GM18498 (cell line): Measurements from ENCODE around the gene GRAP.
"Not testable (repeated sequence)": the region's sequence is repeated elsewhere in the genome, so short reads cannot be mapped to it uniquely, and the experiment has no call there.

Experiments used
- ATAC-seq: cut with Tn5 transposase; IDR thresholded peaks from one replicate; pipeline ENCODE4 v1.9.1; 2021; ENCODE audit warnings: mild to moderate bottlenecking, moderate library complexity; ENCODE audit not compliant: unreplicated experiment

GRAP gene

DNA sequence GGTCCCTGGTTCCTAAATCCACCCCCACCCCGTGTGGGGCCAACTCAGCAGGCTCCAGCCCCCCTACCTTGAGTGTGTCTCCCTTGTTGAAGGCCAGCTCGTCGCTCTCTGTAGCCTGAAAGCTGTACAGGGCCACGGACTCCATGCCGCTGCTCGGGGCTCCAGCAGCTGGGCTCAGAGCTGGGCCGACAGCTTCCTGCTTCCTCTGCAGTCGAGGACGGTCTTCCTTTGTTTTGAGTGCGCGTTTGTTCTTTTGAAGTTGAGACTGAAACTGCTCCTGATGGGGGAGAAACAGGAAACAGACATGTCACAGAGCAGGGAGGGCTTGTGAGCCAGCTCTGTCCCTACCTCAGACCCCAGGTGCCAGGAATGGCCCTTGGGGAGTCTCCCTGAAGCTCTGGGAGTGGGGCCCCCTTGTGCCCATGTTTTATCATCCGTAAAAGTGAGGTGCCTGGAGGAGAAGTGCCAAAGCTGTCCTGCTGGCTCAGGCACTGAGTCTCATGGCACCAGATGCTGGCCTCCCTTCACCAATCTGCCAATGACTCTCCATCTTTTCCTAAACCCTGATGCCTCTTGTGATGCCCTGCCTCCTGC lies at the start of gene GRAP:
GRAP (minus strand) TSS at position 176 of the 594 bp plus-strand sequence; CDS start at position 145, 31 bp downstream.
- ATAC-seq: peak; percentile 30

DNA sequence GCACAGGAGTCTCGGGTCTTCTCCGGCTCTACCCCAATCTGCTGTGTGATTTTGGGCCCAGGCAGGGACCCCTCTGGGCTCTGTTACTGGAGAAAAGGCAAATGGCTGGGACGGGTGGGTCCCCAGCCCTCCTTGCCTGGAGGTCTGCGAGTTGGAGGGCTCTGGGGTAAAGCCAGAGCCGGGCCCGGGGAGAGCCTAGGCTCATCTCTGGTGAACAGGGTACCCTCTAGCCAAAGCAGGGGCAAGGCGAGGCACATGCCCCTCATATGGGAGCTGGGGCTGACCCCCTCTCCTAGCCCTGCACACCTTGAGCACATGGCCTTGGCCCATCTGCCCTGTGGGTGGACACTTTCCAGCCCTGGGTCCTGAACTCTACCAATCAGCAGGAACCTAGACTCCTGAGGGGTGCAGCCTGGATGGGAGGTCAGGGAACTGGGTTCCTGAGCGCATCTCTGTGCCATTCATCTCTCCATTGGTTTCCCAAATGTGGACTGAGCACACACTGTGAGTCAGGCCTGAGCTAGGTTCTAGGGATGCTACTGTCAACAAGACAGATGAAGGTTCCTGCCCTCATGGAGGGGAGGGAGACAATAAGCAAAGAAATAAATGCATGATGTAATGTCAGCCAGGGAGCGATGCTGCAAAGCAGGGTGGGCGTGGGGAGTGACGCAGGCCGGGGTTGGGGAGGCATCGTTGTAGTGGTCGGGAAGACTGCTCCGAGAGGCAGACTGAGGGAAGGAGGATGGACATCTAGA lies 47.1 kb upstream of the GRAP start:
- not testable (repeated sequence) for ATAC-seq

DNA sequence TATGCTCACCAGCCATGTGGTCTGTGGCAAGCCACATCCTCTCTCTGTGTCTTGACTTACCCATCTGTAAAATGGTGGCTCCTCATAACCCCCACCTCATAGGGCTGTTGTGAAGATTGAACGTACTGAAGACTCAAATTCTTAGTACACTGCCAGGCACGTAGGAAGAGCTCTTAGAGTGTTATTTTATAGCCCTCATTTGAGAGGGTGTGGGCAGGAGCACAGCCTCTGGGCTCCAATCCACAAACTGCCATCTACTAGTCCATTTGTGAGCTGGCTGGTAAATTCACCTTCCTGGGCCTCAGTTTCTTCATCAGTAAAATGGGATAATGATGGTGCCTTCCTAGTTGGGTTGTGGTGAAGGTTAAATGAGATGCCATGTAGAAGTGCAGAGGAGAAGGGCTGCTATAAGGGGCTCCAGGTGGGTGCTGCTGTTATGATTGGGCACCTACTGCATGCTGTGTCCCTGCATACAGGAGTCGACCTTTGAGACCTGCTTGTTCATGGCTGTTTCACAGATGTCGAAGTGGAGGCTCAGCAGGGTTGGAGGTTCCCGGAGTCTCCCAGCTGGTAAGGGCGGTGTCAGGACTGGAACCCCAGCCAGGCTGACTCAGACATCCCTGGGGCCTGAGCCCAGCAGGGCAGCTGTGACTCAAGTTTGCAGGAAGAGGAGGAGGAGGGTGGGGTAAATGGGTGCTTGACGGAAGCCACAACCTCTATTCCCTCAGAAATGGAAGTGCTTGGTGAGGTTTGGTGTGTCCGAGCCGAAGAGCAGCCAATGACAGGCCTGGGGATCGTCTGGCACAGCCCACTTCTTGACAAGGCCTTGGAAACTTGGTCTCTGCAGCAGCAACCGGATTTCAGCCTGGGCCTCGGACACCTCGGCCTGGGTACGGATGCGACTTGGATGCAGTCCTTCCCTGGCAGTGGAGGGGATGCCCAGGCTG lies 46.3 kb upstream of the GRAP start:
- ATAC-seq: not testable (repeated sequence)

DNA sequence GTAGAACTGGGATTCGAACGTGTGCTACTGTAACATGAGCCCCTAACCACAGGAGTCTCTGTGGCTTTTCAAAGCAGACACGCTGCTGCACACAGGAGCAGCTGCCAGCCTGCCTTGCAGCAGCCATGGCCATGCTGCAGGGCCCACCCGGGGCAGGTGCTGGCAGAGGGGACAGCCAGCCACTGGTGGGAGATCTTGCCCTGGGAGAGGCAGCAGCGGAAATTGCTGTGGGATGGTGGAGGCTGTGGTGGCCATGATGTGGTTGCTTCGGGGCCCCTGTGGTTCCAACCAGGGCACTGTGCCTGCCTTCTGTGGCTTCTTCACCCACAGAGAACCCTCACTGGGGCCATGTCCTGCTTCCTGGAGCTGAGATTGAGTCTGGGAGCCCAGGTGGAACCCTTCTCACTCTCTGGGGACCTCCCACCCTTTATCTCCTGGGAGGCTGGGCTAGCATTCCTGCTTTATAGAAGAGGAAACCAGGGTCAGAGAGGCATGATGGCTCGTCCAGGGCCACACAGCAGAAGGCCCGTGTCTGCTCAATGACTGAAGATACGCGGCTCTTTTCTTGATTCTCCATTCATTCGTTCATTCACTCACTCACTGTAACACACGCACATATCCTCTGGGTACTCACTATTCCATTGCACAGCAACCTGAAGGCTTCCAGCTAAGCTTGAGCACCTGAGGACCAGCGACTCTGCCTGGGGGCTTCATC lies 43.5 kb upstream of the GRAP start:
- peak; percentile 53 for ATAC-seq

DNA sequence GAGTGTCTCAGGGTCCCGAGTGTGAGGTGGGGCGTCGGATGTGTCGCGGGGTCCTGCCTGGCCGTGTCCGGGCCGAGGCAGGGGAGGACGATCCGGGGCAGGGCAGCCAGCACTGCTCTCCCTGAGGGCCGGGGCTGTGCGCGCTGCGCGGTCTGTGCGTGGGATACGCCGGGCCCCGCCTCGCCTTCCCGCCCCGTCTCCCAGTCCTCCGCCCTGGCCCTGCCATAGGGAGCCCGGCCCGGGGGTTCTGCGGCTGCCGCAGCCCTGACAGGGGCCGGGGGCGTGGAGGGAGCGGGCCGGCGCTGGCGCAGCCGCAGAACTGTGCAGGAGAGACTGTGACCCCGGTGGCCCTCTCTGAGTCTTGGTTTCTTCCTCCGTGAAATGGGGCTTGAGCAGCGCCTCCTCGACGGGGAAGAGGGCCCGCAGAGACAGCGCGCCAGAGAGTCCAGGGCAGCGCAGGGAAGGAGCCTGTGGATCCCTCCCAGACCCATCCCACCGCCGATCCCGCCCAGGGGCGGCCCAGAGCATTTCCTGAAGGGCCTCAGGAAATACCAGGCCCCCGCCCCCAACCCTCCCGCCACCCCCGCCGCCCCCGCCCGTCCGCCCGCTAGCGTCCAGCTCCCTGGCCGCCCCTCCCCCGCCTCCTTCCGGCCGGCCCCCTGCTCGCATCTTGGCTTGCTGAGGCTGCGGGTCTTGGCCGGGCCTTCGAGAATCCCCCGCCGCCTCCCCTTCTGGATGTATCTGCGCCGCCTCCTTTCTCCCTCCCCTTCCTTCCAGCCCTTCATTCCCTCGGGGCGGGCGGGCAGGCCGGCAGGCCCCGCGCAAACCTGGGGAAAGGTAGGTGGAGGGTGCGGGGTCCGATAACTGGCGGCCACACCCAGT lies 42.3 kb upstream of the GRAP start:
- ATAC-seq: not testable (repeated sequence)

DNA sequence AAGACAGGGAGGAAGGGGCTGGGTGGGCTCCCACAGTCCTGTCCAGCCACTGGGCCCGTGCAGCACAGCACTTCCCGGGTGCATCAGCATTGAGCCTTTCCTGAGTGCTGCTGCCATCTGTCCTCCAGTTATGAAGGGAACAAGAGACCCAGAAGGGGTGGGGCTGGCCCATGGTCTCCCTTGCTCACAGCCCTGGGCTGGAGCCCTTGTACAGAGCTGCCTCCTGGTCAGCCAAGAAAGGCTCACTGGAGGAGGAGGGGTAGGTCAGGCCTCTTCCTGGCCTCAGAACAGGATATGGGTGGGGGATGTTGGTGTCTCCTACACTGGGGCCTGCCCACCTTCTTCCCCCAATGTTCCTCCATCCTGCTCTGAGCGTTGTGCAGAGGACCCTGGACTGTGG lies 30.6 kb upstream of the GRAP start:
- not testable (repeated sequence) for ATAC-seq

DNA sequence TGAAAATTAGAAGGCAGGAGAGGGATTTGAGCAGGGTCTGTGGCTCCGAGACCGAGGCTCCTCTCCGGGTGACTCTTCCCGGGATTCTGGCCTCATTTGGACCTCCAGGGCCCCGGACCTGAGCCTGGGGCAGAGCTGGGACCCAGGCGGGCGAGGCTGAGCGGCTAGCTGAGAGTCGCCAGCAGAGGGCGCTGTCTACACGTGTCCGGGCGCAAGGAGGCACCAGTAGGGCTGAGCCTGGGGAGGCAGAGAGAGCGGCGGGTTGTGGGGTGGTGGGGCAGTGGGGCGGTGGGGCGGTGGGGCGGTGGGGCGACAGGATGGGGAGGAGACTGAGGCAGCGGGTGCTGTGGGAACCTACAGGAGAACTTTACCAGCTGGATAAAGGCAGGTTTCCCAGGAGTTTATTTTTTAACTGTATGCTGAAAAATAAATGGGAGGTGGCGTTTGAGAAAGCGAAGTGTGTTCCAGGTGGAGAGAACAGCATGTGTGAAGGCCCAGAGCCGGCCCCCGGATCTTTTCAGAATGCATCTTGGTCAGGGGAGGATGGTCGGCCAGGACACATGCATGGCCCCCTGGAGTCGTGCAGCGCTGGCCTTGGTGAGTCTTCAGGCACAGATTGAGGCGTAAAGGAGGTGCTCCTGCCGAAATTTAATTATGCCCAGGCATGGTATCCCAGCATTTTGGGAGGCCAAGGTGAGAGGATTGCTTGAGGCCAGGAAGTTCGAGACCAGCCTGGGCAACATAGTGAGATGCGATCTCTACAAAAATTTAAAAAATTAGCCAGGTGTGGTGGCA lies 29.8 kb upstream of the GRAP start:
- not testable (repeated sequence) for ATAC-seq

DNA sequence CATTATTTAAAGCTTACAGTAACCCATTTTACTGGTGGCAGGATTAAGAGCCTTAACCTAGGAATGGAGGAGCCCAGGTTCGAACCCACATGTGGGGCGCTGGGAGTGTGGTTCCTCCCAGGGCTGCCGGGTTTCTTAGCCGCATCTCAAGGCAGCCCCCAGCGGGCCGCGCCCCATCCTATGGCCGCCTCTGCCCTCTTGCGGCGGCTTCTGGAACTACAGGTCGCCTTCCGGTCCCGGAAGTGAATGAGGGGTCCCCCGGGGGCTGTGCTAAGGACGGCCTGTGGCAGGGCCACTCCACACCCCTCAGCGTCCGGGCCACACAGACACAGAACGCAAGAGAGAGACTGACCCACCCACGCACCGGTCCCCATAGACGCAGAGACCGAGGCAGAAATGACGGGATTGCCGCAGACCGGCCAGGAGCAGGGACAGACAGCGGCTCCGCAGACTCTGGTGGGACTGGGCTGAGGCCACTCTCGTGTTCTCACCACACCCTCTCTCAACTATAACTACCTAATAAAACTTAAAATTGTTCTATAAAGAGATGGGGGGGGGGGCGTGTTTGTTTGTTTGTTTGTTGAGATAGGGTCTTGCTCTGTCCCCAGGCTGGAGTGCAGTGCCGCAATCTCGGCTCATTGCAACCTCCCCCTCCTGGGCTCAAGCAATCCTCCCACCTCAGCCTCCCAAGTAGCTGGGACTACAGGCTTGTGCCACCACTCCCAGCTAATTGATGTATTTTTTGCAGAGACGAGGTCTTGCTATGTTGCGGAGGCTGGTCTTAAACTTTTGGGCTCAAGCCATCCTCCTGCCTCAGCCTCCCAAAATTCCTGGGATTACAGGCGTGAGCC lies 23.8 kb upstream of the GRAP start:
- ATAC-seq: peak; percentile 85

DNA sequence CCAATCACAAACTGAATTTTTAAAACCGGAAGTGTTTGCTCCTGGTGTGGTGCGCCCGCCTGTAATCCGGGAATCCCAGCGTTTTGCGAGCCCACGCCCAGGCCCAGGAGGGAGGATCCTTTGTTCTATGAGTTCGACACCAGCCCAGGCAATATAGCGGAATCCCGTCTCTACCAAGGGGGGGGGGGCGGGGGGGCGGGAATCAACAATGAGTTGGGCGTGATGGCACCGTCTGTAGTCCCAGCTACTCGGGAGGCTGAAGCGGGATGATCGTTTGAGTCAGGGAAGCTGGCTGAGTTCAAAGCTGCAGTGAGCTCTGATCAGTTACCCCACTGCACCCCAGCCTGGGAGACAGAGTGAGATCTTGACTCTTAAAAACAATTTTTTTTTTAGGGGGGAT lies 17.6 kb upstream of the GRAP start:
- not testable (repeated sequence) for ATAC-seq

DNA sequence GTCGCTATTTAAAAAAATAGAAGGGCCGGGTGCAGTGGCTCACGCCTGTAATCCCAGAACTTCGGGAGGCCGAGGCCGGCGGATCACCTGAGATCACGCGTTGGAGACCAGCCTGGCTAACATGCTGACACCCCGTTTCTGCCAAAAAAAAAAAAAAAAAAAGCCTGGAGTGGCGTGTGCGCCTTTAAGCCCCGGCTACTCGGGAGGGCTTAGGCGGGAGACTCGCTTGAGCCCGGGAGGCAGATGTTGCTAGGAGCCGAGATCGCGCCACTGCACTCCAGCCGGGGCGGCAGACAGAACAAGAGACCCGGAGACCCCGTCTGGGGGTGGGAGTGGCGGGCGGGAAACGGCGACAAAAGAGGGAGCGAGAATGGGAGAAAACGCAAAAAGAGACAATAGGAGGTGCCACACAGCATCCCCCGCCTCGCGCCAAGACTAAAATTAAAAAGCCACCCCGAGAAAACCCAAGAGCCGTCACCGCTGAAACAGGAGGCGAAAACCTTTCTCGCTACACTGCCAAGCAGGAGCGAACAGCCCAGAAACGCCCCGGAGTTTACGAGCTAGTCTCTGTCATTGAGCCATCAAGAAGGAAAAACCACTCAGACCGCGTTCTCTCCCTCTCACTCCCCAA lies 16.7 kb upstream of the GRAP start:
- ATAC-seq: peak; percentile 69

DNA sequence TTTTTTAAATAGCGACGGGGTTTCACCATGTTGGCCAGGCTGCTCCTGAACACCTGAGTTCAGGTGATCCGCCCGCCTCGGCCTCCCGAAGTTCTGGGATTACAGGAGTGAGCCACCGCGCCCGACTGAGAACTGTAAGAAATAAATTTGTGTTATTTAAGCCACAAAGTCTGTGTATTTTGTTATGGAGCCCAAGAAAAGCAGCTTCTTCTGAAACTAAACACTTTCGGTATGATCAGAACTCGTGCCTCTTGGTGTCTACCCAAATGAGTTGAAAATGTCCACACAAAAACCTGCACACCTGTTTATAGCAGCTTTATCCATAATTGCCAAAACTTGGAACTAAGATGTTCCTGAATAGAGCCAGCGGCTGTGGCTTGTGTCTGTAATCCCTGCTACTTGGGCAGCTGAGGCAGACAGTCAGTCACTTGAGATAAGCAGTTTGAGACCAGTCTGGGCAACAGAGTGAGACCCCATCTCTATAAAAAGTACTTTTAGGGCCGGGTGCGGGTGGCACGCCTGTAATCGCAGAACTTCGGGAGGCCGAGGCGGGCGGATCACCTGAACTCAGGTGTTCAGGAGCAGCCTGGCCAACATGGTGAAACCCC lies 16.1 kb upstream of the GRAP start:
- peak; percentile 54 for ATAC-seq

DNA sequence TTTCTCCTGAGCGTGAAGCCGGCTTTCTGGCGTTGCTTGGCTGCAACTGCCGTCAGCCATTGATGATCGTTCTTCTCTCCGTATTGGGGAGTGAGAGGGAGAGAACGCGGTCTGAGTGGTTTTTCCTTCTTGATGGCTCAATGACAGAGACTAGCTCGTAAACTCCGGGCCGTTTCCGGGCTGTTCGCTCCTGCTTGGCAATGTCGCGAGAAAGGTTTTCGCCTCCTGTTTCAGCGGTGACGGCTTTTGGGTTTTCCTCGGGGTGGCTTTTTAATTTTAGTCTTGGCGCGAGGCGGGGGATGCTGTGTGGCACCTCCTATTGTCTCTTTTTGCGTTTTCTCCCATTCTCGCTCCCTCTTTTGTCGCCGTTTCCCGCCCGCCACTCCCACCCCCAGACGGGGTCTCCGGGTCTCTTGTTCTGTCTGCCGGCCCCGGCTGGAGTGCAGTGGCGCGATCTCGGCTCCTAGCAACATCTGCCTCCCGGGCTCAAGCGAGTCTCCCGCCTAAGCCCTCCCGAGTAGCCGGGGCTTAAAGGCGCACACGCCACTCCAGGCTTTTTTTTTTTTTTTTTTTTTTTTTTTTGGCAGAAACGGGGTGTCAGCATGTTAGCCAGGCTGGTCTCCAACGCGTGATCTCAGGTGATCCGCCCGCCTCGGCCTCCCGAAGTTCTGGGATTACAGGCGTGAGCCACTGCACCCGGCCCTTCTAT lies 15.4 kb upstream of the GRAP start:
- ATAC-seq: peak; percentile 26

DNA sequence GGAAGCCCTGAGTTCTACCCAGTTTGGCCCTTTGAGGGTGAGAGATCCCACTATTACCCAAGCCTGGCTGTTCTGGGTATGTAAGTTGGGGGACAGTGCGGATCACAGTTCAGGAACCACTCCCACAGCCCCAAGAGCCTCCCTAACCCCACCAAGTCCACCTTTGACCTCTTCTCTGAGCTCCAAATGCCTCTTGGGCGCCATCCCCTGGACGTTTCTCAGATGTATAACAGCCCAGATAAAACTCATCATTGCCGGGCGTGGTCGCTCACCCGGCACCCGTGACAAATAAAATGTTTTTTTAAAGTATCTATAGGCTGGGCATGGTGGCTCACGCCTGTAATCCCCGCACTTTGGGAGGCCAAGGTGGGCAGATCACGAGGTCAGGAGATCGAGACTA lies 8.7 kb upstream of the GRAP start:
- ATAC-seq: peak; percentile 66

DNA sequence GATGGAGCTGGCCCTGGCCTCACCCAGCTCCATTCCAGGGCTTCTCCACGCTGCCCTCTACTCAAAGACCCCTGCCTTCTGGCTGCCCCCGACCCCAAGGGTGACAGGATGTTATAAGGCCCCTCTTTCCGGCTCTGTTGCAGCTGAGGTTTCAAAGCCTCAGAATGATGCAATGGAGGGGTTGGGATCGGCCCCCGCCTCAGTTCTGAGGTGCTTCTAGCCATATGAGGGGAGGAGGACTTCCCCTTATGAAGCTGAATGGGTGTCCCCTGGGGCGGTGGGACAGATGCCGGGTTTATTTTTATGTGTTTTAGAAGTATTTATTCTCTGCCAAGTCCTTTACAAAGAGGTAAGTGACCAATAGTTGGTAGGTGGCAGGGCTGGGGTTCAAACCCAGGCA lies 2.1 kb upstream of the GRAP start:
- not testable (repeated sequence) for ATAC-seq

DNA sequence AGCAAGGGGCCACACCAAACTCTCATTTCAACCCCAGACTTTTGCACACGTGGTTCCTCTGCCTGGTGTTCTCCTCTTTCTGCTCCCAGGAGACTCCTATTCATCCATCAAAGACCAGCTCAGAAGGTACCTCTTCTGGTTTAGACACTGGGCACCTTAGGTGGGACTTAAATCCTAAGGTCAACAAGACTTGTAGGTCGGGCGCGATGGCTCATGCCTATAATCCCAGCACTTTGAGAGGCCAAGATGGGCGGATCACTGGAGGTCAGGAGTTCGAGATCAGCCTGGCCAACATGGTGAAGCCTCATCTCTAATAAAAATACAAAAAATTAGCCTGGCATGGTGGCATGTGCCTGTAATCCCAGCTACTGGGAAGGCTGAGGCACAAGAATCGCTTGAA lies 753 bp upstream of the GRAP start:
- ATAC-seq: not testable (repeated sequence)

DNA sequence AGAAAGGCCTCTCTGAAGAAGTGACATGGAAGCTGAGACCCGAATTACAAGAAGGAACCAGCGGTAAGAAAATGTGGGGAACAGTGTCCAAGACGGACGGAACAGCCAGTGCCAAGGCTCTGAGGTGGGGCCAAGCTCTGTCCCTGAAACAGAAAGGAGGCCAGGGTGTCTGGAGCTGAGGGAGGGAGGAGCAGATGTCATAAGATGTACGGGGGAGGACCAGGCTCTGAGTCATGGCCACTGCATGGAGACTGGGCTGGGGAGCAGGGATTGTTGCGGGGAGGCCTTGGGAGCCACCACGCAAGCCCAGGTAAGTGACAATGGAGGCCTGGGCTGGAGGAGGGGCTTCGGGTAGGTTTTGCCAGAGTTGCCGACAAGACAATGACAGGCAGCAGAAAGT lies 2.1 kb downstream of the GRAP start:
- not testable (repeated sequence) for ATAC-seq

DNA sequence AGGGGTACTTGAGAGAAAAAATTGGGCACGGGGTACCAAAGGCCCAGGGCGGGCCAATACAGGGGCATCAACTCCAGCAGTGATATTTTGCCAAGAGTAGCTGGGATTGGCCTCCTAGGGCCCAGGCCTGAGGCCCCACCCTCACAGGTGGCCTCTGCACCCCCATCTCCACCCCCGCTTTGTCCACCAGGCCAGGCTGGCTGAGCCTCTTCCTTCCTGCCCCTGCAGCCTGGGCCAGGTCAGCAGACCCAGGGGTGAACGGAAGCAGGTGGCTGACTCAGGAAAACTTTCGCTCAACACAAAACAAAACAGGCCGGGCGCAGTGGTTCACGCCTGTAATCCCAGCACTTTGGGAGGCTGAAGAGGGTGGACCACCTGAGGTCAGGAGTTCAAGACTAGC lies 3.7 kb downstream of the GRAP start:
- ATAC-seq: not testable (repeated sequence)
